Body of pancreas (tissue), 4 donors: ENCODE data around the gene CNR1.

Experiments
- CTCF ChIP-seq, 7 experiments: fragments of 450-650 bp in 4 of 7; fragments of 200-600 bp in 3 of 7; sonication (generic) in 3 of 7; IDR thresholded peaks; one replicate each; pipeline ENCODE4 v1.5.1; 2016 to 2019; ENCODE audit warnings: antibody characterized with exemption in 7 of 7
- POLR2A ChIP-seq, 3 donors: fragments of 450-650 bp; IDR thresholded peaks; one replicate each; pipeline ENCODE4 v1.6.1; 2016; ENCODE audit warnings: antibody characterized with exemption in 3 of 3, mild to moderate bottlenecking in 2 of 3

- TF ChIP-seq CTCF (IDR thresholded peaks at IDR 0.05) = no peak
- TF ChIP-seq POLR2A (IDR thresholded peaks at IDR 0.05) = no peak
These were observed 13.5 kb upstream of the CNR1 start for GRCh38 chr6:88179692-88180091.
